ENCODE results near the gene TAF3. TPM values are rescaled to one million over a fixed set of nuclear protein-coding genes. Genes with fewer than 3 reads are reported as not detected.

Gene TAF3
- total RNA-seq, 4 donors from 2014 or later, result 5.6 to 12.9 (median 8.3) TPM

DNA sequence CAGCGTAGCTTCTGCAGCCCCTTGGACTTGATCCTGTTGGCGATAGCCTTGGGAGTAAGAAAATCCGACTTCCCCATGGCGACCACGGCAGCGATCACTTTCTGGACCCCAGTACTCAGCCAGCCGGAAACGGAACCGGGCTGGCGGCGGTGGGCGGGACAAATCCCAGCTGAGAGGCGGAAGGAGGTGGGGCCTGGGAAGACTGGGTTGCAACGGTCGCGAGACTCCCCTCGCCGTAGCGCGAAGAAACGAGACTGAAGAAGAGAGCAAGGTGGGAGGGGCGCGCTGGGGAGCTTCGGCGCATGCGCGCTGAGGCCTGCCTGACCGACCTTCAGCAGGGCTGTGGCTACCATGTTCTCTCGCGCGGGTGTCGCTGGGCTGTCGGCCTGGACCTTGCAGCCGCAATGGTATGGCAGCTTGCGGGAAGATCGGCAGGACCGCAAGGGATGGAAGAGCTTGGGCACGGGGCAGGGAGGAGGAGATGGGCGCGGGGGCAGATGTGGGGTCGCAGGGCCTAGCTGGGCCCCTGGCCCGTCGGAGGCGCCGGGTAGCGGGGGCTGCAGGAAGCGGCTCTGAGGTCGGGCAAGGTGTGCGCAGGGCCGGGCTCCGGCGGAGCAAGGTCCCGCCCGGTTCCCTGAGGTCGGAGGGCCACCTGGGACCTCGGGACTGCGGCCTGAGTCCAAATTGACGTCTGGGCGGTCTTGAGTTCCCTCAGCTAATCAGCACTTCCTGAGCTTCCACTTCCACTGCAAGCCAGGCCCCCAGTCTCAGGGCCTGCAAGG is 30.3 kb upstream of the TAF3 start, which contains the start of the genes ATP5F1C and KIN:
Gene ATP5F1C (plus strand): TSS at position 321 of the 782 bp plus-strand sequence. CDS start 31 bp downstream, at position 352.
Gene KIN (minus strand): TSS at position 137 of the 782 bp plus-strand sequence. CDS start 60 bp downstream, at position 77.
- TF ChIP-seq, protein P1, sequence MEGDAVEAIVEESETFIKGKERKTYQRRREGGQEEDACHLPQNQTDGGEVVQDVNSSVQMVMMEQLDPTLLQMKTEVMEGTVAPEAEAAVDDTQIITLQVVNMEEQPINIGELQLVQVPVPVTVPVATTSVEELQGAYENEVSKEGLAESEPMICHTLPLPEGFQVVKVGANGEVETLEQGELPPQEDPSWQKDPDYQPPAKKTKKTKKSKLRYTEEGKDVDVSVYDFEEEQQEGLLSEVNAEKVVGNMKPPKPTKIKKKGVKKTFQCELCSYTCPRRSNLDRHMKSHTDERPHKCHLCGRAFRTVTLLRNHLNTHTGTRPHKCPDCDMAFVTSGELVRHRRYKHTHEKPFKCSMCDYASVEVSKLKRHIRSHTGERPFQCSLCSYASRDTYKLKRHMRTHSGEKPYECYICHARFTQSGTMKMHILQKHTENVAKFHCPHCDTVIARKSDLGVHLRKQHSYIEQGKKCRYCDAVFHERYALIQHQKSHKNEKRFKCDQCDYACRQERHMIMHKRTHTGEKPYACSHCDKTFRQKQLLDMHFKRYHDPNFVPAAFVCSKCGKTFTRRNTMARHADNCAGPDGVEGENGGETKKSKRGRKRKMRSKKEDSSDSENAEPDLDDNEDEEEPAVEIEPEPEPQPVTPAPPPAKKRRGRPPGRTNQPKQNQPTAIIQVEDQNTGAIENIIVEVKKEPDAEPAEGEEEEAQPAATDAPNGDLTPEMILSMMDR (IDR thresholded peaks at IDR 0.05; ENCODE audit: low read depth), result no peak

DNA sequence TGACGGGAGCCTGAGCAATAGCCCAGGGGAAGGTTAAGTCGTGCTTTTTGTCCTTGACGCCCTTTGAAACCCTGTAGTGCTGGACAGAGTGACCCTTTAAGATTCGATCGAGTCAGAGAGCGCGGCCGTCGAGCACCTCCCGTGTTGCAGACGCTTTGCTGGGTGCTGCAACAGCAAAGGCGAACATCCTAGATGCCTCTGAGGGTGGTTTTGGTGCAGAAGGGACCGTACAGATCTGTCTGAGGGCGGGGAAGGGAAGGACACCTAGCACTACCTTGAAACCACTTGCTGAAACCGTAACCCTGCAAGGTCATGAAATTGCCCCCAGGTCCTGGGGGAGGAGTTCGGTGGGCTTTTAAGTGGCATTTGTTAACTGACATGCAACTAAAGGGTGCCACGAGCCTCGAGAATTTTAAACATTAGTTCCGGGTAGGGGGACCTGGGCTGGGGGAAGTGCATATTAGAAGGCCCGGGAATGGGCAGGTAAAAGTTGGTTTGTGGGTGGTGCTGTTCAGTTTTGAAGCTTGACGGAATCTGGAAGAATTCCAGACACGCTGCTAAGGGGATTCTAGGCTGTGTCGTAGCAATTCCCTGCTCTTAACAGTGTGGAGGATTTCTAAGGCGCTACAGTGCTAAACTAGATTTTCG is 29.5 kb upstream of the TAF3 start:
- TF ChIP-seq, protein P1 (IDR thresholded peaks at IDR 0.05; ENCODE audit: low read depth), result no peak

DNA sequence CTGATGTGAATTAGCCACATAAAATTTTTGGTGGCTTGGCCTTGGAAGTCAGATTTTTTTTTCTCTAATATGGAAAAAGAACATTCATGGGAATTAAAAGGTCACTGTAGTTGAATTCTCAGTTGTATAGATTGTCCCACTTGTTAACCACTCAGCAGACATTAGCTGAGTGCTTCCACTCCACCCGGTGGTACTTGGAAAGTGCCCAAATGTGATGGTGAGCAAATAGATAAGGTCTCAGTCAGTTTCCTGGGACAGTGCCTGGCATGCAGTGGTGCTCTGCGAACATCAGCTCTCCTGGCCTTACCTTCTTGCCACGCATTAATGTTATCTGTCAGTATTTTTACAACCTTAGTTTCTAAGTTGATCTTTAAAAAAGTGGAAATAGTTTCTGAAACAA is 28.9 kb upstream of the TAF3 start:
- TF ChIP-seq, protein P1 (IDR thresholded peaks at IDR 0.05; ENCODE audit: low read depth), result no peak

DNA sequence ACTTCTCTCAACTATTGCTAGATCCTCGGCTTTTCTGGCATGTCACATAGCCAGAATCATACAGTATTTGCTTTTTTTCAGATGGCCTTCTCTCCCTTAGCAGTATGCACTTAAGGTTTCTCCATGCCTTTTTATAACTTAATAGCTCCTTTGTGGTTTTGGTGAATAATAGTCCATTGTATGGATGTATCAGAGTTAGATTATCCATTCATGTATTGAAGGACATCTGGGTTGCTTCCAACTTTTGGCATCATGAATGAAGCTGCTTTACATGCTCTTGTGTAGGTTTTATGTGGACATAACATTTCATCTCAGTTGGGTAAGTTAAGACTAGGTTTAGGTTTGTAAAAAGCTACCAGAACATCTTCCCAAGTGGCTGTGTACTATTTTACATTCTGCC is 25.8 kb upstream of the TAF3 start:
- TF ChIP-seq, protein P1 (IDR thresholded peaks at IDR 0.05; ENCODE audit: low read depth), result no peak

DNA sequence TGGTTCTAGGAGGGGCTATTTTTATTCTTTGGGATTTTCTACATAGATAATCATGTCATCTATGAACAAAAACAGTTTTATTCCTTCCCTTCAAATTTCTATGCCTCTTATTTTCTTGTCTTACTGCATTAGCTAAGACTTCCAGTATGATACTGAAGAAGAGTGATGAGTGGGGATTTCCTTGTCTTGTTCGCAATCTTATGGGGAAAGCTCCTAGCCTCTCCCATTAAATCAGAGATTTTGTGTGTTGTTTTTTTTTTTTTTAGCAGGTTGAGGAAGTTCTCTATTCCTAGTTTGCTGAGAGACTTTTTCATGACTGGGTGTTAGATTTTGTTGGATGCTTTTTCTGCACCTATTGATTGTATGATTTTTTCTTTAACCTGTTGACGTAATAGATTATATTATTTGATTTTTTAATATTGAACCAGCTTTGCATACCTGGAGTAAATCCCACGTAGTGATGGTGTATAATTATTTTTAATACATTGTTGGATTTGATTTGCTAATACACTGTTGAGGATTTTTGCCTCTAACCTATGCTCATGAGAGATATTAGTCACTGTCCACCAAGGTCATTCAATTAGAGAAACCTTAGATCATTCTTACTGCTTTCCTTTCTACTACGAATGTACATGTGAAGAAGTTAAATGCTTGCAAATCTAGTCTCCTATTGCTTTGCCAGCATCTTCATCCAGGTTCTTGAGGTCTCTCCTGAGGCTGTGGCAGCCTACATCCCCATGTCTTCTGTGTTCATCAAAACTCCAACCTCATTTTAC is 23.9 kb upstream of the TAF3 start:
- TF ChIP-seq, protein P1 (IDR thresholded peaks at IDR 0.05; ENCODE audit: low read depth), result no peak

DNA sequence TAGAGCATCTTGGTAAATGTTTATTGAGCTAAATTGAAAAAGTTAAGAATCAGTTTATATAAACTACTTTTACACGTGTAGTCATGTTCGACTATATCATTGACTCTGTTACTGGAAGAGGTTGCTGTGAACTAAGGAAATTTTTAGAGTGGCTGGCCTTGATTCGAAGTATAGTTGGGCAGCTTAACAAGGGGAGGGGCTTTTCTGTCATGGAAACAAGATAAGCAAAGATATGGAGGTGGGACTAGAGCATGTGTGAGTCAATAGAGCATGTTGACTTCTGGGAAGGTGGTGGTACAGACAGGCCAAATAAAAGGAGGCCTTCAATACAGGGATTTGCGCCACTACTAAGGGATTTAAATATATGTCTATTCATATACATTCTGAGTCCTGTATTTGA is 22.7 kb upstream of the TAF3 start:
- TF ChIP-seq, protein P1 (IDR thresholded peaks at IDR 0.05; ENCODE audit: low read depth), result no peak

DNA sequence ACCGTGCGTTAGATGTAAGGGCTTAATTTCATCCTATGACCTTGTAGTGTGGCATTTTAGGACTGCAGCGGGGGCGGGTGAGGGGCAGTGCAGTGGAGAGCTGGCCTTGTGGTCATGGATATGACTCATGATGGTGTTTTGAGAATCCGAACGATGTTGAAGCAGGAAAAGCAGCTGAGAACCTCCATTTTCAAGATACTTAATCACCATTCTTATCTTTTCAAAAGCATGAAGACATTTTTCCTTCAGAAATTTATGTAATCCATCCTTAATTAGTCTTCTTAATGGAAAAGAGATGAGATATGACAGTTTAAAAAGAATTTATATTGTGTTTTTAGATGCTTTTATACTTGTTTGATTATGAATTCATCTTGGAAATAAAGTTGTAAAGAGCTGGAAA is 20.7 kb upstream of the TAF3 start:
- TF ChIP-seq, protein P1 (IDR thresholded peaks at IDR 0.05; ENCODE audit: low read depth), result no peak

All from subcutaneous adipose tissue (tissue), 4 donors.